ENCODE measurements around the gene C10orf95.

The C10orf95 gene

DNA sequence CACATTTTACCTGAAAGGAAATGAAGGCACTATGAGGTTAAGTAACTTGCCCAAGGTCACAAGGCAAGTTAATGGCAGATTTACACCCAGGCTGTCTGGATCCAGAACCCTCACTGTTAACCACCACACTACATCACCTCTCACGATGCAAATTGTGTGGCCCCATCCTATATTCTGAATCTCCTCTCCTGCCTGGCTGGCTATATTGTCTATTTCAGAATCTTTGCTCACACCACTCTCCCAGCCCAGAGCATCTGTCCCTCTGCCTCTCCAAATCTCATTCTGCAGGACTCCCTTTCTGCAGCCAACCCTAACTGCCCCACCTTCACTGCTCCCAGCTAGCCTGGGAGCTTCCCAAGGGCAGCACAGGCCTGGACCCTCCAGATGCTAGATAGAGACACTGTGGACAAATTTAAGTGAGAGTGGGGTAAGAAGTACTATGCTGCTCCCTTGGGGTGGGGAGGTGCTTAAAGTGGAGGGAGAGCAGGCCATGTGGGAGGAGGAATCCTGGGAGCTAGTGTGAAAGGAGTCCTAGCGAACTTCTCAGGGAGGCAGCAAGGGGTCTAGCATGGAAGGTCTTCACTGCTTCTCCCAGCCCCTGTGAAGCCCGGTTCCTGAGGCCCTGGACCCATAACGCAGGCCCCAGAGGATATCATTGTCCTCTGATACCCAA is 19.8 kb downstream of the C10orf95 start:
- Histone ChIP-seq H2BK15ac (ENCODE audit: low read depth, poor library complexity, severe bottlenecking) (no peak overlapping the region), H3K23ac (ENCODE audit: low read length in 2 of 2) (no peak overlapping the region), H3K79me1 (replicated peaks; ENCODE audit: low read length, poor library complexity, severe bottlenecking) (peaks cover 17% of the 10 kb centered on the region), H2AK5ac (ENCODE audit: low read length, severe bottlenecking) (peak overlapping the region; percentile 57), H3K4me3 (ENCODE audit: insufficient read depth in 1 of 2, low read depth in 1 of 2, low read length in 2 of 2) (peak overlapping the region; percentile 81 to 97), H3K4ac (ENCODE audit: low read depth in 1 of 2, low read length in 2 of 2) (peak overlapping the region; percentile 39 to 80), H4K8ac (ENCODE audit: low read length) (peak overlapping the region; percentile 89), H3K9ac (ENCODE audit: low read length) (peak overlapping the region; percentile 97), H2BK12ac (ENCODE audit: low read length in 2 of 2) (peak overlapping the region in 1 of 2 experiments; percentile 32), H3K18ac (ENCODE audit: low read depth in 1 of 2, low read length in 2 of 2) (peak overlapping the region in 1 of 2 experiments; percentile 72), H2AFZ (ENCODE audit: low read depth, low read length) (peak overlapping the region; percentile 7), H3K14ac (ENCODE audit: low read length in 2 of 2) (peak overlapping the region in 1 of 2 experiments; percentile 39), H3K9me3 (ENCODE audit: control insufficient read depth, low read length) (no peaks in the 10 kb centered on the region), H2BK120ac (ENCODE audit: low read depth, low read length) (no peak overlapping the region), H2BK5ac (ENCODE audit: low read depth, low read length, poor library complexity, severe bottlenecking) (no peak overlapping the region), H3K4me1 (ENCODE audit: control insufficient read depth, insufficient read depth, low read depth, low read length) (peaks cover 17% of the 10 kb centered on the region), H3K27me3 (ENCODE audit: control insufficient read depth in 1 of 2, insufficient read depth in 1 of 2, low read length in 2 of 2) (peaks cover 0 to 32% of the 10 kb centered on the region in 2 experiments), H3K4me2 (ENCODE audit: low read length, poor library complexity, severe bottlenecking) (peak overlapping the region; percentile 72), H3K36me3 (ENCODE audit: control insufficient read depth in 1 of 2, insufficient read depth in 2 of 2, low read depth in 1 of 2, low read length in 2 of 2) (peaks cover 4% of the 10 kb centered on the region in 2 experiments), H3K27ac (ENCODE audit: low read length, poor library complexity, severe bottlenecking) (peak overlapping the region; percentile 14), H4K91ac (ENCODE audit: low read length) (peak overlapping the region; percentile 20)
- 24% methylated on average over 4 of the region's 4 CpGs for WGBS
- DNase-seq, result peak; percentile 46

DNA sequence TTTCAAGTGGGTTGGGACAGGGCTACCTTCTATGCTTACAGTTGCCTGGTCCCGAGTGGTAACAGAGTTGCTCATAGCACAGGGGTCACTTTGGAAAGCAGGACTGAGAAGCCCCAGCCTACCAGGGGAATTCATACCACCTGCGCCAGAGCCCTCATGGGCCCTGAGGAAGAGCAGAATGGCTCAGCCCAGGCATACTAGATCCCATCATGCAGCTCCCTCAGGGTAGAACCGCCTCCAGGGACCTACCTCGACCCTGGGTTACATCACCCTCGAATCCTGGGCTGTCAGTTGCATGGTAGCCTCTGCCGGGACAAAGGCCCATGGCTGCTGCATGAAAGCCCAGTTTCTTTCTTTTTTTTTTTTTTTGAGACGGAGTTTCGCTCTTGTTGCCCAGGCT is 21.9 kb downstream of the C10orf95 start:
- Histone ChIP-seq H3K14ac (ENCODE audit: low read length in 2 of 2) (no peak overlapping the region), H2AK5ac (ENCODE audit: low read length, severe bottlenecking) (no peak overlapping the region), H3K4me3 (ENCODE audit: insufficient read depth in 1 of 2, low read depth in 1 of 2, low read length in 2 of 2) (no peak overlapping the region), H2BK120ac (ENCODE audit: low read depth, low read length) (no peak overlapping the region), H2AFZ (ENCODE audit: low read depth, low read length) (no peak overlapping the region), H2BK15ac (ENCODE audit: low read depth, poor library complexity, severe bottlenecking) (no peak overlapping the region), H2BK5ac (ENCODE audit: low read depth, low read length, poor library complexity, severe bottlenecking) (no peak overlapping the region), H4K8ac (ENCODE audit: low read length) (no peak overlapping the region), H3K18ac (ENCODE audit: low read depth in 1 of 2, low read length in 2 of 2) (no peak overlapping the region), H3K4me2 (ENCODE audit: low read length, poor library complexity, severe bottlenecking) (no peak overlapping the region), H2BK12ac (ENCODE audit: low read length in 2 of 2) (no peak overlapping the region), H3K4ac (ENCODE audit: low read depth in 1 of 2, low read length in 2 of 2) (no peak overlapping the region), H4K91ac (ENCODE audit: low read length) (no peak overlapping the region), H3K27ac (ENCODE audit: low read length, poor library complexity, severe bottlenecking) (no peak overlapping the region), H3K23ac (ENCODE audit: low read length in 2 of 2) (no peak overlapping the region), H3K79me1 (replicated peaks; ENCODE audit: low read length, poor library complexity, severe bottlenecking) (peaks cover 29% of the 10 kb centered on the region), H3K9ac (ENCODE audit: low read length) (no peak overlapping the region), H3K4me1 (ENCODE audit: control insufficient read depth, insufficient read depth, low read depth, low read length) (peaks cover 12% of the 10 kb centered on the region), H3K27me3 (ENCODE audit: control insufficient read depth in 1 of 2, insufficient read depth in 1 of 2, low read length in 2 of 2) (peaks cover 0 to 10% of the 10 kb centered on the region in 2 experiments), H3K9me3 (ENCODE audit: control insufficient read depth, low read length) (no peaks in the 10 kb centered on the region), H3K36me3 (ENCODE audit: control insufficient read depth in 1 of 2, insufficient read depth in 2 of 2, low read depth in 1 of 2, low read length in 2 of 2) (peaks cover 10 to 11% of the 10 kb centered on the region in 2 experiments)
- 91% methylated on average over 7 of the region's 8 CpGs for whole genome bisulfite sequencing
- no peak for DNase-seq

GRCh38 chr10:102426803-102427287 is 24.5 kb downstream of the C10orf95 start:
- Histone ChIP-seq H2BK120ac (ENCODE audit: low read depth, low read length) (no peak overlapping the region), H3K18ac (ENCODE audit: low read depth in 1 of 2, low read length in 2 of 2) (no peak overlapping the region), H3K36me3 (ENCODE audit: control insufficient read depth in 1 of 2, insufficient read depth in 2 of 2, low read depth in 1 of 2, low read length in 2 of 2) (peaks cover 26 to 34% of the 10 kb centered on the region in 2 experiments), H4K8ac (ENCODE audit: low read length) (no peak overlapping the region), H2BK12ac (ENCODE audit: low read length in 2 of 2) (no peak overlapping the region), H3K4me3 (ENCODE audit: insufficient read depth in 1 of 2, low read depth in 1 of 2, low read length in 2 of 2) (no peak overlapping the region), H3K14ac (ENCODE audit: low read length in 2 of 2) (no peak overlapping the region), H3K4me1 (ENCODE audit: control insufficient read depth, insufficient read depth, low read depth, low read length) (peaks cover 20% of the 10 kb centered on the region), H3K4ac (ENCODE audit: low read depth in 1 of 2, low read length in 2 of 2) (no peak overlapping the region), H3K23ac (ENCODE audit: low read length in 2 of 2) (no peak overlapping the region), H3K4me2 (ENCODE audit: low read length, poor library complexity, severe bottlenecking) (no peak overlapping the region), H3K9ac (ENCODE audit: low read length) (no peak overlapping the region), H3K27me3 (ENCODE audit: control insufficient read depth in 1 of 2, insufficient read depth in 1 of 2, low read length in 2 of 2) (no peaks in the 10 kb centered on the region), H3K9me3 (ENCODE audit: control insufficient read depth, low read length) (no peaks in the 10 kb centered on the region), H2AK5ac (ENCODE audit: low read length, severe bottlenecking) (no peak overlapping the region), H3K79me1 (replicated peaks; ENCODE audit: low read length, poor library complexity, severe bottlenecking) (peaks cover 37% of the 10 kb centered on the region), H3K27ac (ENCODE audit: low read length, poor library complexity, severe bottlenecking) (no peak overlapping the region), H2AFZ (ENCODE audit: low read depth, low read length) (no peak overlapping the region), H2BK15ac (ENCODE audit: low read depth, poor library complexity, severe bottlenecking) (no peak overlapping the region), H4K91ac (ENCODE audit: low read length) (no peak overlapping the region), H2BK5ac (ENCODE audit: low read depth, low read length, poor library complexity, severe bottlenecking) (no peak overlapping the region)
- DNase-seq, result no peak
- WGBS, result 82% methylated on average over 7 of the region's 7 CpGs

DNA sequence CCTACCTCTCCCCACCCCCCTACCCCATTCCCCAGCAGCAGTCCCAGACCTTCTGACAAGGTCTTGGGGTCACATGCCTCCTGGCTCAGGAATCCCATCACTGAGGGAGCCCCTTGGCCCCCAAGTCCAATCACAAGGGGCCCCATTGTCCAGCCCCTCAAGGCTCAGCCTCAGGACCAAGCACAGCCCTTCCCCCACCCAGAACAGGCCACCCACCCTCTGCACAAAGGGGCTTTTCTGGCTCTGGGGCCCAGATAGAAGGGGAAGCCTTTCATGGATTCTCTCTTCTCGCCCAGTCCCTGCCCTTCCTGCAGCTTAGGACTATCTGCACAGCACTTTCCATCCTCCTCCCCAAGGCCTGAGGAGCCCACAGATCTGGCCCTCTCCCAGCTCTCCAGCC is 25.9 kb downstream of the C10orf95 start:
- no peak overlapping the region for H3K18ac ChIP-seq (ENCODE audit: low read depth in 1 of 2, low read length in 2 of 2)
- no peak overlapping the region for H2AK5ac ChIP-seq (ENCODE audit: low read length, severe bottlenecking)
- no peak overlapping the region for H3K9ac ChIP-seq (ENCODE audit: low read length)
- H4K91ac ChIP-seq (ENCODE audit: low read length), result no peak overlapping the region
- H3K79me1 ChIP-seq (replicated peaks; ENCODE audit: low read length, poor library complexity, severe bottlenecking), result peaks cover 36% of the 10 kb centered on the region
- peaks cover 16% of the 10 kb centered on the region for H3K4me1 ChIP-seq (ENCODE audit: control insufficient read depth, insufficient read depth, low read depth, low read length)
- H3K4ac ChIP-seq (ENCODE audit: low read depth in 1 of 2, low read length in 2 of 2), result no peak overlapping the region
- H3K27ac ChIP-seq (ENCODE audit: low read length, poor library complexity, severe bottlenecking), result no peak overlapping the region
- no peak overlapping the region for H2AFZ ChIP-seq (ENCODE audit: low read depth, low read length)
- no peak overlapping the region for H2BK12ac ChIP-seq (ENCODE audit: low read length in 2 of 2)
- no peak overlapping the region for H3K4me2 ChIP-seq (ENCODE audit: low read length, poor library complexity, severe bottlenecking)
- H2BK5ac ChIP-seq (ENCODE audit: low read depth, low read length, poor library complexity, severe bottlenecking), result no peak overlapping the region
- no peak overlapping the region for H3K23ac ChIP-seq (ENCODE audit: low read length in 2 of 2)
- H3K9me3 ChIP-seq (ENCODE audit: control insufficient read depth, low read length), result no peaks in the 10 kb centered on the region
- no peak overlapping the region for H2BK120ac ChIP-seq (ENCODE audit: low read depth, low read length)
- H2BK15ac ChIP-seq (ENCODE audit: low read depth, poor library complexity, severe bottlenecking), result no peak overlapping the region
- no peak for DNase-seq
- no peak overlapping the region for H4K8ac ChIP-seq (ENCODE audit: low read length)
- H3K4me3 ChIP-seq (ENCODE audit: insufficient read depth in 1 of 2, low read depth in 1 of 2, low read length in 2 of 2), result no peak overlapping the region
- peaks cover 22 to 35% of the 10 kb centered on the region in 2 experiments for H3K36me3 ChIP-seq (ENCODE audit: control insufficient read depth in 1 of 2, insufficient read depth in 2 of 2, low read depth in 1 of 2, low read length in 2 of 2)
- WGBS, result 100% methylated on average over 1 of the region's 1 CpG
- H3K27me3 ChIP-seq (ENCODE audit: control insufficient read depth in 1 of 2, insufficient read depth in 1 of 2, low read length in 2 of 2), result no peaks in the 10 kb centered on the region
- no peak overlapping the region for H3K14ac ChIP-seq (ENCODE audit: low read length in 2 of 2)
